Activated CD8-positive, alpha-beta memory T cell treated with anti-CD3 and anti-CD28 coated beads, Interleukin-2, amount 10 ng/mL, durations not matched to agents 7 days and 5 days (primary cell): ENCODE measurements around the gene MEF2D. TPM values are rescaled to one million over a fixed set of nuclear protein-coding genes. Genes with fewer than 3 reads are reported as not detected.

Experiments
- ATAC-seq: fragments of 150-1000 bp; cut with Tn5 transposase; one replicate; pipeline ENCODE4 v1.10.0; 2021; ENCODE audit warnings: moderate library complexity
- CTCF ChIA-PET: fragments of 350-600 bp; sonication (Branson Sonifier 250); formaldehyde crosslinking; loops from one replicate; lab custom pipeline; 2021; ENCODE audit warnings: antibody characterized with exemption; lab: Charles Lee
- DNase-seq: peaks from one replicate; pipeline ENCODE4 v3.0.0-alpha.2; 2020
- H3K27ac Mint-ChIP-seq: one replicate; pipeline ENCODE4 v1.8.0; 2021; ENCODE audit warnings: mild to moderate bottlenecking, mixed read lengths
- H3K27me3 Mint-ChIP-seq: one replicate; pipeline ENCODE4 v1.8.0; 2021; ENCODE audit warnings: mixed read lengths
- H3K36me3 Mint-ChIP-seq: one replicate; pipeline ENCODE4 v1.8.0; 2021; ENCODE audit warnings: mild to moderate bottlenecking, mixed read lengths
- H3K4me1 Mint-ChIP-seq: one replicate; pipeline ENCODE4 v1.8.0; 2021; ENCODE audit warnings: mixed read lengths
- H3K4me3 Mint-ChIP-seq: one replicate; pipeline ENCODE4 v1.8.0; 2021; ENCODE audit warnings: mild to moderate bottlenecking, moderate library complexity, mixed read lengths
- H3K9me3 Mint-ChIP-seq: one replicate; pipeline ENCODE4 v1.8.0; 2022; ENCODE audit warnings: low read depth, mixed read lengths
- total RNA-seq, 2 experiments: library from RNA; stranded (reverse); gene quantifications; one replicate each; pipeline ENCODE4 v1.2.3, GENCODE V29; 2021

MEF2D gene
- total RNA-seq, 2 experiments from 2014 or later, result 57.1 to 63.1 TPM

GRCh38 chr1:156504438-156504813 lies 3.9 kb upstream of the MEF2D start:
- H3K4me3 Mint-ChIP-seq, result peak overlapping the region; percentile 61
- DNase-seq (peak; percentile 73), ATAC-seq (peak; percentile 2)
- CTCF ChIA-PET, result interaction anchor here (0.8 to 18.2 kb wide), 7 partner anchors 20 to 119 kb away, joined by 3 to 372 read pairs (median 5); partner anchors contain the start of genes IQGAP3 and NAXE
- no peaks in the 10 kb centered on the region for H3K9me3 Mint-ChIP-seq
- H3K4me1 Mint-ChIP-seq, result peaks cover 69% of the 10 kb centered on the region
- peaks cover 4% of the 10 kb centered on the region for H3K36me3 Mint-ChIP-seq
- H3K27ac Mint-ChIP-seq, result peak overlapping the region; percentile 97
- no peaks in the 10 kb centered on the region for H3K27me3 Mint-ChIP-seq

GRCh38 chr1:156503698-156504437 lies 3.3 kb upstream of the MEF2D start:
- ATAC-seq, result no peak
- Mint-ChIP-seq H3K27me3 (no peaks in the 10 kb centered on the region), H3K27ac (peak overlapping the region; percentile 97), H3K4me1 (peaks cover 68% of the 10 kb centered on the region), H3K4me3 (peak overlapping the region; percentile 61), H3K36me3 (peaks cover 4% of the 10 kb centered on the region), H3K9me3 (no peaks in the 10 kb centered on the region)
- DNase-seq, result no peak
- CTCF ChIA-PET, result interaction anchor here (1.1 to 18.2 kb wide), 6 partner anchors 19 to 118 kb away, joined by 3 to 372 read pairs (median 6); partner anchors contain the start of genes IQGAP3 and NAXE

DNA sequence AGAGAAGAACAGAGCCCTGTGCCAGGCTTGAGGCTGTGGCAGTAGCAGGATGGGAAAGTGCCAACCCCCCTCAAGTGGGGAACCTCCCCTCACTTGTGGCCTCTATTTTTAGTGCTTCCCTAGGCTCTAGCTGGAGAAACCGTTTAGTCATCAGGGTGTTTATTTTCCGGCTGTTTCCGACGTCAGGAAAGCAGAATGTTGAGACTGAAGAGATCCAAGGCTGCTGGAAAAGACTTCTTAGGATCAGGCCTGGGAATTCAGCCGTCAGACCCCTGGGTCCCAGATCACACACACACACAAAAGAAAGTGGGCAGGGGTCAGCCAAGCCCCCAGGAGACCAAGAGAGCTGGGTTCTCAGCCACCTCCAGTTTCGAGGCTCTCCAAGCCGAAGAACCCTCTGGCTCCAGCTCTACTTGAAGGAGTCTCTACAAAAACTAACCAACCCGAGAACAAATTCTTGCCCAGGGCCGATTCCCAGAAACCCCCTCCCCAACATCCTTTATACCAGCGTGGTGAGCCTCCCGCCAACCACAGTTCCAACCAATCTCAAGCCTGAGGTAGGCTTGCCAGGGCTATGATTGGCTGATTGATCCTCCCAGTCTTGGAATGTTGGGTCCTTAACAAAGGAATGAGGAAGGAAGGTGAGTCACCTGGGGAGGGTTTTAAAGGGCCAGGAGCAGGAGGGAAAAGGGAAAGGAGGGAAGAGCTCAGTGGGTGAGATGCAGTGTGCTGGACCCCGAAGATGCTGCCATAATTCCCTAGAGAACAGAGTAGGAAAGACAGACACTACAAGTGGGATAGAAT lies 2.5 kb upstream of the MEF2D start:
- H3K9me3 Mint-ChIP-seq, result no peaks in the 10 kb centered on the region
- peak overlapping the region; percentile 97 for H3K27ac Mint-ChIP-seq
- no peaks in the 10 kb centered on the region for H3K27me3 Mint-ChIP-seq
- ATAC-seq, result no peak
- DNase-seq, result no peak
- H3K4me1 Mint-ChIP-seq, result peaks cover 68% of the 10 kb centered on the region
- H3K4me3 Mint-ChIP-seq, result no peak overlapping the region
- CTCF ChIA-PET, result interaction anchor here (0.7 to 18.2 kb wide), 5 partner anchors 18 to 121 kb away, joined by 3 to 372 read pairs (median 4); no protein-coding TSS in a partner anchor
- peaks cover 6% of the 10 kb centered on the region for H3K36me3 Mint-ChIP-seq

- no peaks in the 10 kb centered on the region for H3K9me3 Mint-ChIP-seq
- H3K36me3 Mint-ChIP-seq, result peaks cover 8% of the 10 kb centered on the region
- peak overlapping the region; percentile 97 for H3K27ac Mint-ChIP-seq
- no peaks in the 10 kb centered on the region for H3K27me3 Mint-ChIP-seq
- peak overlapping the region; percentile 70 for H3K4me3 Mint-ChIP-seq
- ATAC-seq (no peak), DNase-seq (no peak)
- H3K4me1 Mint-ChIP-seq, result peaks cover 68% of the 10 kb centered on the region
- CTCF ChIA-PET, result interaction anchor here (0.6 to 18.2 kb wide), 8 partner anchors 18 to 129 kb away, joined by 3 to 372 read pairs (median 3); no protein-coding TSS in a partner anchor
These were observed 1.9 kb upstream of the MEF2D start for GRCh38 chr1:156502391-156502893.

- Mint-ChIP-seq H3K4me3 (peak overlapping the region; percentile 88), H3K4me1 (peaks cover 74% of the 10 kb centered on the region), H3K27ac (peak overlapping the region; percentile 97), H3K9me3 (no peaks in the 10 kb centered on the region), H3K27me3 (no peaks in the 10 kb centered on the region), H3K36me3 (peaks cover 13% of the 10 kb centered on the region)
- DNase-seq, result peak; percentile 95
- CTCF ChIA-PET, result interaction anchor here (0.8 to 18.2 kb wide), 17 partner anchors 10 to 225 kb away, joined by 3 to 372 read pairs (median 4); partner anchors contain the start of gene NAXE
- peak; percentile 72 for ATAC-seq
These were observed 375 bp upstream of the MEF2D start for GRCh38 chr1:156500793-156501506.

- Mint-ChIP-seq H3K4me3 (peak overlapping the region; percentile 88), H3K27me3 (no peaks in the 10 kb centered on the region), H3K36me3 (peaks cover 17% of the 10 kb centered on the region), H3K4me1 (peaks cover 74% of the 10 kb centered on the region), H3K27ac (peak overlapping the region; percentile 87), H3K9me3 (no peaks in the 10 kb centered on the region)
- peak; percentile 62 for DNase-seq
- peak; percentile 0 for ATAC-seq
- CTCF ChIA-PET, result interaction anchor here (0.7 to 18.2 kb wide), 10 partner anchors 9 to 159 kb away, joined by 3 to 372 read pairs (median 8); partner anchors contain the start of gene NAXE
These were observed 583 bp downstream of the MEF2D start for GRCh38 chr1:156499842-156500542.

DNA sequence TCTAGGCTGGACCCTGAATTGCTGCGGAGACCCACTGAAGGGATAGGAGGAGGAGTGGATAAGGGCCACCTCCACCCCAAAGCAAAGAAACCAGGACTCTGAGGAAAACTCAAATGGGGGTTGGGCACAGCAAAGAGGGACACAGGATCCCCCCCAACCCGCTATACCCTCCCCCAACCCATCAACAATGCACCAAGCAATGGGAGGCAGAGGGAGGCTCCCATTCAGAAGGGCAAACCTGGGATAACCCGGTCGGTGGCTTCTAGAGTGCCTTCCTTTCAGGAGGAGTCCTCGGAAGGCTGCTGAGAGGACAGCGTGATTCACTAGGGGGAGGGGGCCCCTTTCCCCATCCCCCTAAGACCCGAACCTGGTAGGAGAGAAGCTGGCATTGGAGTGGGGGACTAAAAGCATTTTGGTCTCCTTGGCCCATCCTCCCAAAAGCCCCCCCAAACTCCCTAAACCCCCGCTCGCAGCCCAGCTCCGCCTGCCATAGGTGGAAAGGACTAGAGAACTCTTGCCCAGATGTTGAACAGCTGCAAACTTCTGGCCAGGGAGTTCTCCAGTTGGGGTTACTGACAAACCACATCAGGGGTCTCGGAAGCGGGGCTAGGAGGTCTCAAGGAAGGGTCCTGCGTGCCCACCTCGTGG lies 1.3 kb downstream of the MEF2D start:
- ATAC-seq (no peak), DNase-seq (no peak)
- H3K9me3 Mint-ChIP-seq, result no peaks in the 10 kb centered on the region
- CTCF ChIA-PET, result interaction anchor here (0.7 to 18.2 kb wide), 9 partner anchors 9 to 227 kb away, joined by 3 to 372 read pairs (median 7); no protein-coding TSS in a partner anchor
- peak overlapping the region; percentile 46 for H3K27ac Mint-ChIP-seq
- no peaks in the 10 kb centered on the region for H3K27me3 Mint-ChIP-seq
- peak overlapping the region; percentile 88 for H3K4me3 Mint-ChIP-seq
- peaks cover 20% of the 10 kb centered on the region for H3K36me3 Mint-ChIP-seq
- peaks cover 75% of the 10 kb centered on the region for H3K4me1 Mint-ChIP-seq

DNA sequence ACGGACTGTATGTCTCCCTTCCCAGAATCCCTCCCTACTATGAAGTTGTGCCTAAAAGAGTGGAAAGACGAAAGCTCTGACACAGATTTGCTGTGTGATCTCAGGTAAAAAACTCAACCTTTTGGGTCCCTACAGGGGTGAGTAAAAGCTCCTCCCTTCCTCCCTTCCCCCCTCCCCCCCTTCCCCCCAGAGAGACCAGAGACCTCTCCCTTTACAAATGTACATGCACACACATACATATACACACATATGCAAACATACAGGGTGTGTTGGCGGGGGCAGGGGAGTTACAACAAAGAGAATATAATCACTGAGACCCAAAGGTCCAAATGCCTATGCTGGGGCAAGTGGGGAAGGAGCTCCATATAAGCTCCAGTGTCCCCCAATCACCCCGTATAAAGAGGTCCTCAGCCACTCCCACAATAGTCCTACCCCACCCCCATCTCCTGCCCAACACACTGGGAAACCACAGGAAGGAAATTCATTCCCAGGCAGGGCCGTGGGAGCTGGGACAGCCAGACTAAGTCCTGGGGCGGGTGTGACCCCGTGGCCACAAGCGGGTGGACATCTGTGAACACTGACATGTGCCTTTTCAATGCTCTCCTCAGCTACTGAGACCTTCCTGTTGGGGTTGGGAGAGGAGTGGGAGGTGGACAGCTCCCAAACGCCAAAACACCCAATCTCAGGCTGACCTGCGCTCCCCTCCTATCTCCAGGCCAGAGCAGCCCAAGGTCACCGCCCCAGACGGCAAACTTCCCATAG lies 2.0 kb downstream of the MEF2D start:
- CTCF ChIA-PET, result interaction anchor here (0.9 to 18.2 kb wide), 7 partner anchors 10 to 228 kb away, joined by 3 to 372 read pairs (median 3); no protein-coding TSS in a partner anchor
- ATAC-seq, result no peak
- Mint-ChIP-seq H3K4me3 (peak overlapping the region; percentile 88), H3K9me3 (no peaks in the 10 kb centered on the region), H3K36me3 (peaks cover 20% of the 10 kb centered on the region), H3K4me1 (peaks cover 75% of the 10 kb centered on the region), H3K27ac (peak overlapping the region; percentile 50), H3K27me3 (no peaks in the 10 kb centered on the region)
- no peak for DNase-seq

DNA sequence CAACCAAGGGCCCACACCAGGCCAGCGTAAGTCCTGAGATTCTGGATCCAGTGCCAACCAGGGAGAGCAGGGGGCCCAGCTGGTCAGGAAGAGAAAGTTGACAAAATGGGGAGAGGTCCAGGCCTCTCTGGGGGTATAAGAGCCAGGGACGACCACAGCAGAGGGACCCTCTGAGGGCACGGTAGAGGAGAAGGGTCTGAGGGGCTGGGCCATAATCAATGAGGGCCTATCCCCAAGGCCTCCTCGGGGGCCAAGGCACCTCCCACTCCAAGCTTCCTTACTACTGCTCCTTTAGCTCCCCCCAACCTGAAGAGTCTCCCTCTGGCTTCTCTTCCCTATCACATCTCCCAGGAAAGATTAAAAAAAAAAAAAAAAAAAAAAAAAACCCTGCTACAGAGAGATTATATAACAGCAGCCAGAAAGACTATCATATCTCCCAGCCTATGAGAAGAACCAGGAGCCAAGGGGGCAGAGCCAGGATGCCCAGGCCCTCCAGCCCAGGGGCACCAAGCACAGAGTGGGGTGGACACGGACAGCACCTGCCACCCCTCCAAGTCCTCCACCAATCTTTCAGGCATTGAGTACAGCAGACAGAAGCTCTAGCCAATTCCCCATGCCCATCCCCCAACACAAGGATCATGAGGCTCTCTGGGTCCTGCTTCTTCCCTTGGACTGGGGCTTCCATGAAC lies 2.7 kb downstream of the MEF2D start:
- Mint-ChIP-seq H3K36me3 (peaks cover 18% of the 10 kb centered on the region), H3K4me1 (peaks cover 75% of the 10 kb centered on the region), H3K4me3 (peak overlapping the region; percentile 88), H3K27ac (peak overlapping the region; percentile 50), H3K27me3 (no peaks in the 10 kb centered on the region), H3K9me3 (no peaks in the 10 kb centered on the region)
- CTCF ChIA-PET, result interaction anchor here (1.0 to 18.2 kb wide), 6 partner anchors 11 to 228 kb away, joined by 3 to 372 read pairs (median 5); no protein-coding TSS in a partner anchor
- DNase-seq (no peak), ATAC-seq (no peak)

GRCh38 chr1:156497078-156497742 lies 3.4 kb downstream of the MEF2D start:
- no peak for ATAC-seq
- Mint-ChIP-seq H3K4me1 (peaks cover 75% of the 10 kb centered on the region), H3K36me3 (peaks cover 20% of the 10 kb centered on the region), H3K27ac (peak overlapping the region; percentile 71), H3K4me3 (peak overlapping the region; percentile 42), H3K27me3 (no peaks in the 10 kb centered on the region), H3K9me3 (no peaks in the 10 kb centered on the region)
- DNase-seq, result no peak
- CTCF ChIA-PET, result interaction anchor here (18.2 kb wide), 1 partner anchor 12 kb away, joined by 372 read pairs; no protein-coding TSS in a partner anchor
